Activated CD4-positive, alpha-beta T cell treated with anti-CD3 and anti-CD28 coated beads for 48 hours (primary cell): ENCODE measurements around the gene DGKG.

ENCODE experiments used
- DNase-seq: peaks from one replicate; pipeline ENCODE4 v3.0.0-alpha.2; 2020

DGKG gene

DNA sequence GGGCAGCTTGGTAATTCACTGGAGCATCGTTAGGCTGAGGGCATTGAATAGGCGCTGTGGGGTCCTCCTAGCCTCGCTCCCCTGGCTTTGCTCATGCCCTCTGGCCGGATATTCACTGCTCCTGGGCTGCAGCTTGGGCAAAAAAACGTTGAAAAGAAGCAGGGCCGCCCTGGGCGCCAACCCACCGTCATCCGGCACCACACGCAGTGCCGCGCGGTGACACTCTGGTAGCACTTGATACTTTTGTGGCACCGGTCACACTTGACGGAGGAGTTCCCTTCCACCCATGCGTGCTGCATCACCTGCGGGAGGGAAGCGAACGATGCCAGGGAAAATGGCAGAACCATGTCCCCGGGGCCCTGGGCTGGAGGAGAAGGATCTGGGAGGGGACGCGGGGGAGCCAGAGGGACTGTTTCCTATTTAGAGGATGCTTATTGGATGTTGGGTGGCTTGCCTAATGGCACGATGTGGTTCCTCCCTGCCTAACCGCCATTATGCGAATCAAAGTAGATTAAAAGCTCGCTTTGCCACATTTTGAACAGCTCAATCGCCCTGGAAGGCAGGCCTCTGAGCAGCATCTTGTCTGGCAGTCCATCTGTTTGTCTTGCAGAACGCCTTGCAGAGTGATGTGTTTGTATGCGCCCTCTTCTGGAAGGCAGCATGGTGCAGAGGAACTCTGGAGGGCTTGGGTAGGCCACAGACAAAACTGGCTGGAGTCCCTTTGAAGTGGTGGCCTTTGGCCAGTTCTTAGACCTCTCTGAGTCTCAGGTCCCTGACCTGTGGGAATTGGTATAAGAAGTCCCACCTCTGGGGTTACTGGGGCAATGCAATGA lies 93.2 kb downstream of the DGKG start:
- DNase-seq: no peak

DNA sequence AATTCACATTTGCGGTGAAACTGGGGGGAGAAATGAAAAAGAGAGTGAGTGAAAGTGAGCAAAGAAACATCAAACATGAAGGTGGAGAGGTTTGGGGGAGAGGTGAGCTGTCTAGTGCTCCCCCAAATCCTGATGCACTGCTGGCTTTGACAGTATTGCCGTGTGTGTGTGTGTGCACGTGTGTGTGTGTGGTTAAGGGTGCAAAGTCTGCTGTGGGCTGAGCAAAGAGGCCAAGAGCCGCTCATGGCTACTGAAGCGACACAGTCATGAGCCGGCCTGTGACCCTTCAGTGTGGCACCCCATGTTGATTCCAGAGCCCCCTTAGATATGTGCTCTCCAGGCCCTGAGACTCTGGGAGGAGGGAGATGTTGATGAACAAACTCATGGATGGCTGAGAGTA lies 94.3 kb downstream of the DGKG start:
- DNase-seq: no peak

GRCh38 chr3:186264608-186265400 lies 97.2 kb downstream of the DGKG start:
- DNase-seq: no peak

DNA sequence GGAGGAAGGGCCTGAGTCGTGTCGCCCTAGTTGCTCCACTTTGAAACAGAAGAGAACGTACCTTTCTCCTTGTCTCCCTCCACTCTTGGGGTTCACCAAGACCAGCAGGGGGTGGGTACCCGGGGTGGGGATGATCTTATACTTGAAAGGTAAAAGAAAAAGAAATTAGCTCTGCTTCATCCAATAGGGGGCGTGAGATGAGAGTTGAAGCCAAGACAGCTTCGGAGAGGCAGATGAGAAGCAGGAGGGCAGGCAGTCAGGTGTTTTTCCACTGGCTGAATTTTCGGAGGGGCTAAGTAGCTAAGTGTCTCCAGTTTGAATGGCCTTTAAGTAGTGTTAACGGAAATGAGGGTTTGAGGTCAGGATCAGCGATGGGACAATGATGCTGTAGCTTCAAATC lies 100.4 kb downstream of the DGKG start:
- no peak for DNase-seq

- DNase-seq: no peak
Observed at GRCh38 chr3:186260726-186261125, 101.3 kb downstream of the DGKG start.

- DNase-seq: peak; percentile 81
Observed at GRCh38 chr3:186259612-186260383, 102.2 kb downstream of the DGKG start.

DNA sequence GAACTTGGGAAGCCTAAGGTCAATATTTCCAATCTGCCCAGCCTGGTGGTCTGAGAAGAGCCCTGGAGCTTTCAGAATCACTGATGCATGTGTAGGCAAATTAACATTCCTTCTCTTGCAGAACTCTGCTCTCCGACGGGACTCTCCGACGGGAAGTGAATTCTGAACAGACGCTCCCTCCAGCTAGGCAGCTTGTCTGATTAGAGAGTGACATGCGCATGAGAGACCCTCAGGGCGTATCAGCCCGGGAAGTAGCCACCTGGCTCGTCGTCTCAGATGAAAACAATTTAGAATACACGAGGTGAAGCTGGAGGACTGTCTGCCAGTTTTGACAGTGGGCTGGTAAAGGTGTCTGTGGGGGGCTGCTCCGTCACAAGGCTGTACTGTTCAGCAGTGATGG lies 103.1 kb downstream of the DGKG start:
- no peak for DNase-seq

DNA sequence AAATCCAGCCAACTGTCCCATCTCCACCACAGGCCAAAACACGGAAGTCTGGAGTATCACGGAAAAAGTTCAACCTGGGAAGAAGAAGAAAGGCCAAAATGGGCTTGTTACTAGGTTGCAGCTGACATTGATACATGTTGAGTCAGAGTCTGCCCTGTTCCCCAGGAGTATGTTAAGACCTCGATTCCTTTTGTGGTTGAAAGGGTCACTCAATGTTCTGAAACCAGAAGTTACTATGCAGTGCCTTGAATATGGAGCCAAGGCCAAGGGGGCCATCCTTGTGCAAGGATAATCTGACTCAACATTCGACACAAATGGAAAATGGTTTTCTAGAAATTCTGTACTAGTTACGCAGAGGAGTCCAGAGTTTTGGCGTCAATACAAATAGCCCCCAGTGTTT lies 104.2 kb downstream of the DGKG start:
- no peak for DNase-seq

- DNase-seq: peak; percentile 64
Observed at GRCh38 chr3:186255703-186256331, 106.2 kb downstream of the DGKG start.

DNA sequence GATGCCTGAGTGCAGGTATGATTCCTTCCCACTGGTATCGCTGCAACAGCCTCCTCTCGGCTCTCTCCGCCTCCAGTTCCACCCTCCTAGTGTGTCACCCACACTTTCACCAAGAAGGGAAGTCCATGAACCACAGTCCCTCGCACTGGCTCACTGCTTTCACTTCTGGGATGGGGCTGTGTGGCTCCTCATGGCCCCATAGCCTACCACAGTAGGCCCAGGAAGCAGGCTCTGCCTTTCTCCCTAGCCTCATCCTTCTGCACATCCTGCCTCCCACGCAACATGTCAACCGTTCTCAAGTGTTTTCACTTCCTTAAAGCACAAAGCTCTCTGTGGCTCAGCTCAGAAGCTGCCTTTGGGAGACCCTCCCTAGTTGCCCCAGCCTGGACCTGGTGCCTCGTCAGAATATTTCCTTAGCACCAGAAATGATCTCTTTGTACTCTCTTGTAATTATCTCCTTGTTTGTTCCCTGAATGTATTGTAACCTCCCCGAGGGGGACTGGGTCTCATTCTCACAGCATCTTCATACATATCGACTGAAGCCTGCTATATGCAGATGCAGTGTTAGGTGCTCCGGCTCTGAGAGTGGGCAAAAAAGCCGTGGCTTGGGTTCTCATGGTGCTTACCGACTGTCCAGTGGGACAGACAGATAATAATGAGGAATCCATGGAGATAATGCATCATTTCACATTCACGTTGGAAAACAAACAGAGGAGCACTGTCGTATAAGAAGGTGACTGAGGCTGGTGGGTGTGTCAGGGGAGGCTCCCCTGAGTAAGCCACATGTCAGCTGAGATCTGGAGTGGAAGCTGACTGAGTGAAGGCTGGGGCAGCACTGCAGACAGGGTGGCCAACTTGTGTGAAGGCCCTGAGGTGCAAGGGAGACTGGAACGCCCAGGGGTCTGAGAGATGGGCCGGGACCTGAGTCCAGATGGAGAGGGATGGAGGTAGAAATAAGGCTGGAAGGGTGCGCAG lies 107.1 kb downstream of the DGKG start:
- peak; percentile 64 for DNase-seq

GRCh38 chr3:186251948-186252619 lies 110.0 kb downstream of the DGKG start:
- DNase-seq: no peak

DNA sequence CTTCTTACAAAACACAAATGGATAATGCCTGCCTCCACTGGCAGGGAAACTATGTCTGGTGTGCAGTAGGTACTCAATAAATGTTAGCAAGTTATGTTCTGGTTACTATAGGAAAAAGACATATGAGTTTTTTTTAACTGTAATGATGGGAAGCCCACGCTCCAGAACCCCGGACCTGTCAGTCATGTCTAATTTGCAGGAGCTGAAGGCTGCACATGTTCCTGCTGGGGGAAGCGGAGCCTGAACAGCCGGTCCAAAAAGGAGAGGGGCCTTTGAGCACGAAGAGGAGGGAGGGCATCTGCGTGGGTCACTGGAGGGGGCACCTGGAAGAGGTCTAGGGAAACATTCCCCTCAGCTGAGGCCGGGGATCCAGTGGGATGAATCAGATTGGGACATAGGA lies 113.2 kb downstream of the DGKG start:
- no peak for DNase-seq

GRCh38 chr3:186247821-186248814 lies 113.9 kb downstream of the DGKG start:
- no peak for DNase-seq

DNA sequence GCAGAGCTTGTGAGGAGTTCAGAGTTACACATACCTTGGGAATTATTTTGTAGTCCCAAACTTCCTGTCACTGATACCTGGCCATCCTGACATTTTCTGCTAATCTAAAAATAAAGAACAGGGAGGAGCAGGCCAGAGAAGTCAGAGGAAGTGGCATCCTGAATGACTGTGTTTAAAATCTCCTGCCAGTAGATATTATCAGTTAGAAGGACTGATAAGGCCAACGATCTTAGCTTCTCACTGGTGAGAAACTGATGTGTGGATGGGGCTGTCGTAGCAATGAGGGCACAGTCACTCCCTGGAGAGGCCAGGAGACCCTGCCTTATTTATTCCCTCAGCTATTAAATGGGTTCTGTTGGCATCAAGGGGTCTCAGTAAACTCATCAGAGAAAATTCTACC lies 115.1 kb downstream of the DGKG start:
- no peak for DNase-seq

DNA sequence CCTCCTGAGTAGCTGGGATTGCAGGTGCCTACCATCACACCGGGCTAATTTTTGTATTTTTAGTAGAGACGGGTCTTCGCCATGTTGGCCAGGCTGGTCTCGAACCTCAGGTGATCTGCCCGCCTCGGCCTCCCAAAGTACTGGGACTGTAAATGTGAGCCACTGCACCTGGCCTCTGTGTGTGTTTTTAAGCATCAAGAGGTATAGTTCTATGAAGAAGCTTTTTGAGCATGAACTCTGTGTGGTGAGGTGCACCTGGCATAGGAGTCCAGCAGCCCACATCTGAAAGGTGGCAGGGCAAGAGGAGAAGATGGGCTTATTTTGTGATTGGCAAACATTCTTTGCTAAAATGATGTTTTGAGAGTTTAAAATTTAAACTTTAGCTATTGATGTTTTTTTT lies 118.0 kb downstream of the DGKG start:
- no peak for DNase-seq

DNA sequence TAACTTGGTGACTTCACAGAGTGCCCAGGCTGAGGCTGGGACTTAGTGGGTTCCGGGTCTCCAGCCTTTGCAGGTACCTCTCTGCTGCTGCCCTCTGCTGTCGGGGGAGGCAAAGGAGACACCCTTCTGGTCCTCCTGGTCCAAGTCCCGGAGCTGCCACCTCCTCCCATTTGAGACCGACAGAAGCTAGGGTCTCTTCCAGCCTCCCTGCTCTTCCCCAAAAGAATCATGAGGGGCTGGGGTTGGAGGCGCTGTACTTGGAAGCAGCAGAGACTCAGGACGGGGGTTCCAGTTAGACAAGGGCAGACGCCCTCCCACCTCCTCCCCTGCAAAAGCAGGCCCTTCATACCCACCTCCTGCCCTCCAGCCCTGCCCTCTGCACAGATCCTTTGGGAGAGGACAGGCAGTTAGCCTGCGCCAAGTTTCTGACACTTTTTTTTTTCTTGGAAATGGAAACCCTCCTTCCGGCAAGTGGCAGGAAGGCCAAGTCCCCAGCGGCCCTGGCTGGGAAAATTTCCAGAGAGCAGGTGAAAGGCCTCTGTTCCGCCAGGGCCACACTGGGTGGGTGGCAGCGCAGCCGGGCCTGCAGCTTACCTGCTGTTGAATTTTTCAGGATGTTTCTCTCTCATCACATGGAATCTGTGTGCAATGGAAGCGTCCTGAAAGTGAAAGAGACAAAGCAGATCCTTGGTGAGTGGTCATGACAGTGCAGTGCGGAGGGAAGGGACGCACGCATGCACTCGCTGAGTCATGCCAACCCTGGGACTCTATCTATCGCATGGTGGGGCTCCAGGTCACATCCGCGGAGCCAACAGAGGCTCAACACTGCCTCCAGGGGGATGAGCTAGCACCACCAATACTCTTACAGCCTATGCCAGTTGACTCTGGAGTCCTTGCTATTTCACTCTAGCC lies 119.9 kb downstream of the DGKG start:
- DNase-seq: peak; percentile 83

DNA sequence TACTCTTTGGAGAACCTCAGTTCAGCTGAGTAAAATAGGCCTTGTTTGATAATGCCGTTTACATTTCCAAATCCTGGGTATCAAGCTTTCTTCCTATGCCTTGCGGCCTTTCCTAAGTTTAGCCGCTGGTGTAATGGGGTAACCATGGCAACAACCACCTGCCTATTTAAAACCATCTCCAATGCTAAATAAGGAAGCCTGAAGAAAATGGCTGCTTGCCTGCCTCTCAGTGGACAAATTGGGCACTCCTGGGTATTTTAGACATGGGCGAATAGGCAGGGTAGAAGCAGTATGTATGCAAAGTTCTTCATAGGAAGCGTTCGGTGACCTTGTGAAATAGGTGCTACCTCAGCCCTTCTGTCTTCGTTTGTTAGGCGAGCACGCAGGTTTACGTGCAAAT lies 122.7 kb downstream of the DGKG start:
- no peak for DNase-seq

GRCh38 chr3:186237915-186238314 lies 124.1 kb downstream of the DGKG start:
- no peak for DNase-seq
